Right cardiac atrium (tissue), 5 donors: ENCODE data around the gene CCDC71L. TPM values are rescaled to one million over a fixed set of nuclear protein-coding genes. Genes with fewer than 3 reads are reported as not detected.

ENCODE experiments used
- ATAC-seq, 2 donors: fragments of 200-7000 bp; cut with Tn5 transposase; one replicate each; pipeline versions ENCODE4 v1.8.0 to v1.9.1; 2020; ENCODE audit warnings: moderate library complexity in 2 of 2, mild to moderate bottlenecking in 1 of 2
- DNase-seq, 3 donors: peaks; one replicate each; pipeline ENCODE4 v3.0.0-alpha.2; 2020
- H3K27ac ChIP-seq: one replicate; pipeline ENCODE4 v1.5.1; 2013; ENCODE audit warnings: mild to moderate bottlenecking, low read length, control low read depth, moderate library complexity
- H3K27me3 ChIP-seq: one replicate; pipeline ENCODE4 v1.6.1; 2013; ENCODE audit not compliant: control insufficient read depth, insufficient read depth
- H3K4me1 ChIP-seq: one replicate; pipeline ENCODE4 v1.6.1; 2013; ENCODE audit warnings: low read length; ENCODE audit not compliant: control insufficient read depth, insufficient read depth
- H3K4me3 ChIP-seq: one replicate; pipeline ENCODE4 v1.5.1; 2013; ENCODE audit warnings: low read length, control low read depth
- H3K9me3 ChIP-seq: one replicate; pipeline ENCODE4 v1.6.1; 2013; ENCODE audit warnings: low read length; ENCODE audit not compliant: control insufficient read depth
- WGBS: extraction: QIAGEN DNeasy Blood & Tissue Kit; methylation state at CpG from one replicate; pipeline ENCODE4 v1.1.7; 2013; 5-methylcytosine and 5-hydroxymethylcytosine counted together
- intact Hi-C, 4 donors: fragments of 100-400 bp; cut with DNase I; formaldehyde crosslinking; loops; one replicate each; pipeline versions ENCODE4 v1.11.0 to v1.14.0; 2022 to 2023
- polyA plus RNA-seq: library from polyadenylated mRNA; stranded (reverse); fragments of 200-250 nt; gene quantifications from one replicate; pipeline ENCODE4 v1.2.3, GENCODE V29; 2013
- total RNA-seq, 4 donors: library from RNA; stranded (reverse); fragmentation: NEBNext Ultra II Directional; extraction: Animal tissue kit (Norgen Biotek cat#: 25700); gene quantifications; one replicate each; pipeline ENCODE4 v1.2.1, GENCODE V29; 2021
- donor health status: healthy with polysubstance abuse.
- donor health status: DM: no; HTN: yes; CAD: no.
- donor health status: DM: no; HTN: no; CAD: no.
- donor health status: DM: no; HTN: yes; CAD: no; lungs with severe emphysema.
- donor health status: DM: yes; HTN: yes; CAD: no.

CCDC71L gene
- total and polyA plus RNA-seq, 5 donors: 5.0 to 12.9 (median 9.5) TPM

DNA sequence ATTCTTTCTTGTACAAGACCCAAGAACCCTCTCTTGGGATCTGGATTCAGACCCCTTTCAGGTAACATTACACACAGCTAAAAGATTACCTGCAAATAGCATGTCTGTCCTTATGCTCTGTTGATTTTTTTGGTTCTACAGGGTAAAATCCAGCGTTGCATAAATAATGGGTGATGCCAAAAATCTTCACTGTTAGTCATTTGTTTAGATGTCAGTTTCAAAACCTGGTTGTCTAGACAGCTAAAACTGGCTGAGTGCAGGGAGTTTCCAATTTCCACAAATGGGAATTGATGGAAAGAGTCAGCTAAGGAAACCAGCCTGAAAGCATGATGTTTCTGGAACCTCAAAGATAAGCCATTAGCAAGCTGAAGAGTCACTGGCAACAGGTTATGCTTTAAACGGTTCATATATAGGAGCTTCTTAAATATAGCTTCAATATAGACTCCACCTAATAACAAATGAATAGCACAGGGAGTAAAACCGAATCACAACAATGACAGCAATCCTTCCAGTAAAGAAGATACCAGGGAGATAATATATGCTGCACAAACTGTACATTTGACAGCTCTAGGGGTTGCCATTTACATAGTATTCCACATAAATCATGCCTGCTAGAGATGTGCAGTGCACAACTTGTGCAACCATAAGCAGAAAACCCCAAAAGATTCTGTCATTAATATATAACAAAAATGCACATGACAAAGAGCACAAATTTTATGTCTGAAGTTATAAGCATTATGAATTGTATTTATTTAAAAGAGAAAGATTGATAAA is 20.4 kb downstream of the CCDC71L start:
- Histone ChIP-seq H3K4me3 (no peak overlapping the region), H3K27me3 (no peaks in the 10 kb centered on the region), H3K9me3 (no peaks in the 10 kb centered on the region), H3K4me1 (no peaks in the 10 kb centered on the region), H3K27ac (no peak overlapping the region)
- 77% methylated on average over 3 of the region's 3 CpGs for whole genome bisulfite sequencing
- intact Hi-C loops: no loop called here
- no peak for DNase-seq
- ATAC-seq: no peak

- Histone ChIP-seq H3K4me1 (no peaks in the 10 kb centered on the region), H3K27me3 (no peaks in the 10 kb centered on the region), H3K4me3 (no peak overlapping the region), H3K9me3 (no peaks in the 10 kb centered on the region), H3K27ac (no peak overlapping the region)
- DNase-seq (no peak), ATAC-seq (no peak)
- intact Hi-C loops: no loop called here
- 78% methylated on average over 7 of the region's 7 CpGs for WGBS
These were observed 21.3 kb downstream of the CCDC71L start for GRCh38 chr7:106639476-106640334.

GRCh38 chr7:106635411-106635810 is 25.5 kb downstream of the CCDC71L start:
- no peaks in the 10 kb centered on the region for H3K4me1 ChIP-seq
- no peaks in the 10 kb centered on the region for H3K9me3 ChIP-seq
- 76% methylated on average over 2 of the region's 2 CpGs for WGBS
- no peak overlapping the region for H3K4me3 ChIP-seq
- DNase-seq (no peak), ATAC-seq (no peak)
- intact Hi-C loops: no loop called here
- no peak overlapping the region for H3K27ac ChIP-seq
- H3K27me3 ChIP-seq: no peaks in the 10 kb centered on the region

GRCh38 chr7:106634958-106635357 is 26.0 kb downstream of the CCDC71L start:
- WGBS: 88% methylated on average over 2 of the region's 2 CpGs
- intact Hi-C loops: no loop called here
- no peak for ATAC-seq

DNA sequence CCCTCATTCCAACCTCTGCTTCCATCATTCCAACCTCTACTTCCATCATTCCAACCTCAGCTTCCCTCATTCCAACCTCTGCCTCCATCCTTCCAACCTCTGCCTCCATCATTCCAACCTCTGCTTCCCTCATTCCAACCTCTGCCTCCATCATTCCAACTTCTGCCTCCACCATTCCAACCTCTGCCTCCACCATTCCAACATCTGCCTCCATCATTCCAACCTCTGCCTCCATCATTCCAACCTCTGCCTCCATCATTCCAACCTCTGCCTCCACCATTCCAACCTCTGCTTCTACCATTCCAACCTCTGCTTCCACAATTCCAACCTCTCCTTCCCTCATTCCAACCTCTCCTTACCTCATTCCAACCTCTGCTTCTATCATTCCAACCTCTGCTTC is 30.3 kb downstream of the CCDC71L start:
- intact Hi-C loops: no loop called here
- Histone ChIP-seq H3K4me1 (no peaks in the 10 kb centered on the region), H3K9me3 (no peaks in the 10 kb centered on the region), H3K27me3 (no peaks in the 10 kb centered on the region), H3K27ac (no peak overlapping the region), H3K4me3 (no peak overlapping the region)
- DNase-seq (no peak), ATAC-seq (no peak)

More at GRCh38 chr7:106634958-106635357, 26.0 kb downstream of the CCDC71L start:
- Histone ChIP-seq H3K27ac (no peak overlapping the region), H3K4me1 (no peaks in the 10 kb centered on the region), H3K9me3 (no peaks in the 10 kb centered on the region), H3K27me3 (no peaks in the 10 kb centered on the region), H3K4me3 (no peak overlapping the region)
- DNase-seq: no peak

- H3K9me3 ChIP-seq: no peaks in the 10 kb centered on the region
- H3K27ac ChIP-seq: no peak overlapping the region
- intact Hi-C loops: no loop called here
- ATAC-seq: no peak
- no peak for DNase-seq
- 45% methylated on average over 2 of the region's 2 CpGs for WGBS
- H3K4me1 ChIP-seq: no peaks in the 10 kb centered on the region
- H3K4me3 ChIP-seq: no peak overlapping the region
- H3K27me3 ChIP-seq: no peaks in the 10 kb centered on the region
These were observed 31.4 kb downstream of the CCDC71L start for GRCh38 chr7:106629516-106629915.

GRCh38 chr7:106626376-106627164 is 34.4 kb downstream of the CCDC71L start:
- Histone ChIP-seq H3K4me1 (no peaks in the 10 kb centered on the region), H3K9me3 (no peaks in the 10 kb centered on the region), H3K27ac (no peak overlapping the region), H3K4me3 (no peak overlapping the region), H3K27me3 (no peaks in the 10 kb centered on the region)
- no peak for DNase-seq
- WGBS: 94% methylated on average over 6 of the region's 6 CpGs
- intact Hi-C loops: no loop called here
- no peak for ATAC-seq

GRCh38 chr7:106625678-106626301 is 35.2 kb downstream of the CCDC71L start:
- no peaks in the 10 kb centered on the region for H3K9me3 ChIP-seq
- H3K4me3 ChIP-seq: no peak overlapping the region
- ATAC-seq: peak; percentile 74 to 99
- intact Hi-C loops: no loop called here
- H3K27me3 ChIP-seq: no peaks in the 10 kb centered on the region
- 69% methylated on average over 6 of the region's 6 CpGs for WGBS
- peak; percentile 20 to 45 (median 39) for DNase-seq
- no peaks in the 10 kb centered on the region for H3K4me1 ChIP-seq
- H3K27ac ChIP-seq: no peak overlapping the region

DNA sequence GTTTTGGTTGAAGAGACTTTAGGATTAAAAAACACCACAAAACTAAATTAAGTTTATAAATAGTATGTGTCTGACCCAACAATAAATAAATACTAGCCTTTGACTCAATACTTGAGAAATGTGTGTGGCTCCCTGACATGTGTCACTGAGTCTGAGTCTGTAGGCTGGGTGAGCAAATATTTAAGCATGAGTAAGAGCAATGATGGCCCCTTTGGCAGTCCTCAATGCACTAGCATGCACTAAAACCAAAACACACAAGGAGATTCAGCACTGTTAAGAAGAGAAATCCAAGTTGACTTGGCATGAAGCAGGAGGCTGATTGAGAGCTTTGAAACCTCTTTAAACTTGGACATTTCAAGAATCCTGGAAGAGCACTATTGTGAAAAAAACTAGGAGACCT is 37.1 kb downstream of the CCDC71L start:
- Histone ChIP-seq H3K27me3 (no peaks in the 10 kb centered on the region), H3K4me1 (no peaks in the 10 kb centered on the region), H3K9me3 (no peaks in the 10 kb centered on the region), H3K4me3 (no peak overlapping the region), H3K27ac (no peak overlapping the region)
- DNase-seq (no peak), ATAC-seq (no peak)
- intact Hi-C loops: no loop called here

DNA sequence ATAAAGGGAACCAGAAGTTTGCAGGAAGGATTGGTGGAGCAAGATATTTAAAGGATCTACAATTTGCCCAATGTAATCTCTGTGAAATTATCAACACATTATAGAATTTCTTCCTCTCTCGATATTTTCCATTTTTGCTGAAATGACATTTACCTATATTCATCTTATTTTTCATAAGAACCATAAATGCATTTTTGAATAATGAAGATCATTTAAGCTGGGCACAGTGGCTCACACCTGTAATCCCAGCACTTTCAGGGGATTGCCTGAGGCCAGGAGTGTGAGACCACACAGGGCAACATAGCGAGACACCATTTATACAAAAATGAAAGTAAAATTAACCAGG is 37.7 kb downstream of the CCDC71L start:
- ATAC-seq: no peak
- no peak overlapping the region for H3K4me3 ChIP-seq
- WGBS: 96% methylated on average over 2 of the region's 2 CpGs

More for the DNA sequence above, 37.7 kb downstream of the CCDC71L start:
- DNase-seq: no peak
- no peak overlapping the region for H3K27ac ChIP-seq
- intact Hi-C loops: no loop called here
- no peaks in the 10 kb centered on the region for H3K9me3 ChIP-seq
- no peaks in the 10 kb centered on the region for H3K4me1 ChIP-seq
- no peaks in the 10 kb centered on the region for H3K27me3 ChIP-seq
